ENCODE data around the gene SHANK3.

DNA sequence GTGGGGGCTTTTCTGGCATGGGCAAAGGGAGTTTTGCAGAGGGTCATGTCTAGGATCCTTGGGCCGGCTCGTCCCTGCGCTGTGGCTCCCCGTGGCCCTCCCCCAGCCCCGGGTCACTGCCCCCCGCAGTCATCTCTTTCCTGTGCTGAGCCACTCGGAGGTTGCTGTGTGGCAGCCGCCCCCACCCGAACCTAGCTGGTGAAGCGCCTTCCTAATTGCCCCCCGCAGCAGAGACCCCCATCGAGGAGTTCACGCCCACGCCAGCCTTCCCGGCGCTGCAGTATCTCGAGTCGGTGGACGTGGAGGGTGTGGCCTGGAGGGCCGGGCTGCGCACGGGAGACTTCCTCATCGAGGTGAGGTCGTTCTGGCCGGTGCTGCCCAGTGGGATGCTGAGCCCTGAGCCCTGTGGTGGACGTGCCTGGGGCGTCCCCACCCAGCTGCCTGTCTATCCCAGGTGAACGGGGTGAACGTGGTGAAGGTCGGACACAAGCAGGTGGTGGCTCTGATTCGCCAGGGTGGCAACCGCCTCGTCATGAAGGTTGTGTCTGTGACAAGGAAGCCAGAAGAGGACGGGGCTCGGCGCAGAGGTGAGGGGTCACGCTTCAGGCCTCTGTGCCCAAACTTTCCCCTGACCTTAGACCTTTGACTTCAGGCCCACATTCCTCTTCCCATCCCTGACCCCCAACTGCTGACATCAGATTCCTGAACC, 32.0 kb downstream of the SHANK3 start:
- TF ChIP-seq, protein P1, sequence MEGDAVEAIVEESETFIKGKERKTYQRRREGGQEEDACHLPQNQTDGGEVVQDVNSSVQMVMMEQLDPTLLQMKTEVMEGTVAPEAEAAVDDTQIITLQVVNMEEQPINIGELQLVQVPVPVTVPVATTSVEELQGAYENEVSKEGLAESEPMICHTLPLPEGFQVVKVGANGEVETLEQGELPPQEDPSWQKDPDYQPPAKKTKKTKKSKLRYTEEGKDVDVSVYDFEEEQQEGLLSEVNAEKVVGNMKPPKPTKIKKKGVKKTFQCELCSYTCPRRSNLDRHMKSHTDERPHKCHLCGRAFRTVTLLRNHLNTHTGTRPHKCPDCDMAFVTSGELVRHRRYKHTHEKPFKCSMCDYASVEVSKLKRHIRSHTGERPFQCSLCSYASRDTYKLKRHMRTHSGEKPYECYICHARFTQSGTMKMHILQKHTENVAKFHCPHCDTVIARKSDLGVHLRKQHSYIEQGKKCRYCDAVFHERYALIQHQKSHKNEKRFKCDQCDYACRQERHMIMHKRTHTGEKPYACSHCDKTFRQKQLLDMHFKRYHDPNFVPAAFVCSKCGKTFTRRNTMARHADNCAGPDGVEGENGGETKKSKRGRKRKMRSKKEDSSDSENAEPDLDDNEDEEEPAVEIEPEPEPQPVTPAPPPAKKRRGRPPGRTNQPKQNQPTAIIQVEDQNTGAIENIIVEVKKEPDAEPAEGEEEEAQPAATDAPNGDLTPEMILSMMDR (IDR thresholded peaks at IDR 0.05; ENCODE audit: low read depth, low read length, missing input control): no peak
- TF ChIP-seq RAD21 (IDR thresholded peaks at IDR 0.05): no peak
- TF ChIP-seq, protein P2, sequence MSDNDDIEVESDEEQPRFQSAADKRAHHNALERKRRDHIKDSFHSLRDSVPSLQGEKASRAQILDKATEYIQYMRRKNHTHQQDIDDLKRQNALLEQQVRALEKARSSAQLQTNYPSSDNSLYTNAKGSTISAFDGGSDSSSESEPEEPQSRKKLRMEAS (IDR thresholded peaks at IDR 0.05): no peak
- TF ChIP-seq JUND (IDR thresholded peaks at IDR 0.05): no peak
- TF ChIP-seq, protein P3, sequence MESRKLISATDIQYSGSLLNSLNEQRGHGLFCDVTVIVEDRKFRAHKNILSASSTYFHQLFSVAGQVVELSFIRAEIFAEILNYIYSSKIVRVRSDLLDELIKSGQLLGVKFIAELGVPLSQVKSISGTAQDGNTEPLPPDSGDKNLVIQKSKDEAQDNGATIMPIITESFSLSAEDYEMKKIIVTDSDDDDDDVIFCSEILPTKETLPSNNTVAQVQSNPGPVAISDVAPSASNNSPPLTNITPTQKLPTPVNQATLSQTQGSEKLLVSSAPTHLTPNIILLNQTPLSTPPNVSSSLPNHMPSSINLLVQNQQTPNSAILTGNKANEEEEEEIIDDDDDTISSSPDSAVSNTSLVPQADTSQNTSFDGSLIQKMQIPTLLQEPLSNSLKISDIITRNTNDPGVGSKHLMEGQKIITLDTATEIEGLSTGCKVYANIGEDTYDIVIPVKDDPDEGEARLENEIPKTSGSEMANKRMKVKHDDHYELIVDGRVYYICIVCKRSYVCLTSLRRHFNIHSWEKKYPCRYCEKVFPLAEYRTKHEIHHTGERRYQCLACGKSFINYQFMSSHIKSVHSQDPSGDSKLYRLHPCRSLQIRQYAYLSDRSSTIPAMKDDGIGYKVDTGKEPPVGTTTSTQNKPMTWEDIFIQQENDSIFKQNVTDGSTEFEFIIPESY (IDR thresholded peaks at IDR 0.05): no peak

Measured in liver (tissue), 3 donors.